GM18868 (cell line): ENCODE data around the gene SCOC.
A peak's percentile ranks its signal among the peaks of the same experiment; 100 is the strongest.

Experiments
- ATAC-seq: cut with Tn5 transposase; IDR thresholded peaks from one replicate; pipeline ENCODE4 v1.9.1; 2021; ENCODE audit warnings: mild to moderate bottlenecking, moderate library complexity; ENCODE audit not compliant: unreplicated experiment

SCOC gene

DNA sequence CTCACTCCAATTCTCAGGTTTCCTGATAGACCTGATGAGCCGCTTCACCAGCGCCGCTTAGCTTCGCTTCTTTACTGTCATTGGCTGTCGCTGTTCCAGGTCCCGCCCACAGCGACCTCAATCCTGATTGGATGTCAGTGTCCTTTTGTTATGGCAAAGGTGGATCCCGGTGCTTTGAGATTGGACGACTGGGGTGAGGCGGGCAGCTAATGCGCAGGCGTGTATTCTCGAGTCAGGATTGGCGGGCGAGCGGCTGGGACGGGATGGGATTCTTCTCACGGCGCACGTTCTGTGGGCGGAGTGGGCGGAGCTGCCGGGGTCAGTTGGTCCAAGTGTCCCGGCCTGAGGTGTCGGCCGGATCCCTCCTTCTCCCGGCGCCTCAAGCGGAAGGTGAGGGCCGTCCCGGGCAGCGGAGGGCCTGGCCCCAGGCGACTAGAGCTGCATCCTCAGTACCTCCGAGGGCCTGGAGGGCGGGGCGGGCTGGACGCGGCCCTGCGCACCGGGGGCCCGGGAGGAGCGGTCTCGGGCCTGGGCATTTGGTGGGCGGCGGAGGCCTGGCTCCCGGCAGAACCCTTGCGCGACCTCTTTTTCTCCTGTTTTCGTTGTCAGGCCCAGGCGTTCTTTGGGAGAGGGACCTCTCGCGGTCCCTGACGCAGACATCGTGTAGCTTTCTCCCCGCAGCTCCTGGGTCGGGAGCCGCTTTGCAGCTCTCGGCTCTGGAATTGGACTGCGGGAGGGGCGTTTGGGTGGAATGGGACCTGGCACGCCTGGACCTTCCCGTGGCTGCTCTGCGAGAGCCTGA is at the start of gene SCOC:
SCOC (plus strand) TSS at position 319 of the 802 bp plus-strand sequence. CDS start 5,525 bp downstream, outside the sequence.
- peak; percentile 89 for ATAC-seq

DNA sequence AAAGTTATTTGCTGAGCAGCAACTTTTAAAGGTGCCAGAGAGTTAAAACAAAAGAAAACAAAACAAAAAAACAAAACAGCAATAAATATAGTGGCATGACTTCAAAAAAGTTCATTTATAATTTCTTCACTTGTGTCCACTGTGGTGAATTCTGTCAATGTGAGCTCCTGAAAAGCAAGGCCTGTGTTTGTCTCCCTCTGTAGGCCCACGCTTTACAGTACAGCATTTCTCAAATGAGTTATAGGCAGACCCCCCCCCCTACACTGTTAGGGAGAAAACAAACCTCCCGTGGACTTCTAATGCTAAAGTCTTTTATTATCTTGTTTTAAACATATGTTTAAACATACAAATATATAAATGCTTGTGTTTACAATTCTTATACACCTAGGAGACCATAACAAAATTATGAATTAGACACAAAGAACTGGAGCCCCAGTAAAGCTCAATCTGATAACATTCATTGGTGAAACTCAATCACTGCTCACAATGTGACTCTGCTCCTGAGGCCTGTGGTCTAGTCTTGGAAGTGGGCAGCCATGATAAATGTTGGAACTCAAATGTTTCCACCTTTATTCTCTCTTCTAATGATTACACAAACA is 47.0 kb upstream of the SCOC start:
- no peak for ATAC-seq

DNA sequence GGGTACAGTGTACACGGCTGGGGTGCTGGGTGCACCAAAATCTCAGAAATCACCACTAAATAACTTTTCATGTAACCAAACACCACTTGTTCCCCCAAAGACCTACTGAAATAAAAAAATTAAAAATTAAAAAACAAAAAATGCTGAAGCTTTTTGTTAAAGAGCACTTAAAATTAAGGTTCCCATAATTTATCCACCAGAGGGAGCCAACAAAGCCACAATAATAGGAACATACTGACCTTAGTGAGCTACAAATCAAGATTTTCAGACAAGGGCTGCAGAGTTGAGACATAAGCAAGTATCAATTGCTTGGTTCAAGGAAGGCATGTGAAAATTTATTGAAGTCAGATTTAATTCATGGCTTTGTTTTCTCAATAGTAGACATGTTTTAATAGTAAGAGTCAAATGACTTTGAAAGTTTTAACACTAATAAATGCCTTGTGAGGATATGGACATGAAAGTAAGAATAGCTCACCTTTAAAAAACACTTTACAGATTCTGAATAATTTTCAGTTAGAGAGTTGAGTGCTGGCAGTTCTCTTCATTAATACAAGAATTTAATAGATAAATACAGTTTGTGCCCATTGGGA is 43.0 kb upstream of the SCOC start:
- ATAC-seq = no peak

DNA sequence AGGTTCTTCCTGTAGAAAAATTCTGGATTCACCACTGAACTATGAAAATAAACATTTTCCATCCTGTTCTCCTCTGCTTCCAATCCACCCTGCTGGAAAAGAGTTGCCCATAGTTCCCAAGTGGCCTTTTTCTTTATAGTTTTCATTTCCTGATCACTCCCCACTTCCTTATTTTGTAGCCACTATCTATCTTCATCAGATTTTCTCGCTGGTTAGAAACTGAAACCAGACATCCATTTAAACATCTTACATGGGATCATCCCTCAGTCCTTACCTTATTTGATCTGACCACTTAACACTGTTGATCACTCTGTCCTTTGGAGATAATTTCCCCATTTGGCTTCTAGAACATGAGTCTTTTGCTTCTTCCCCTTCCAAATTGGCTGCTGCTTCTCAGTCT is 42.2 kb upstream of the SCOC start:
- ATAC-seq = no peak

DNA sequence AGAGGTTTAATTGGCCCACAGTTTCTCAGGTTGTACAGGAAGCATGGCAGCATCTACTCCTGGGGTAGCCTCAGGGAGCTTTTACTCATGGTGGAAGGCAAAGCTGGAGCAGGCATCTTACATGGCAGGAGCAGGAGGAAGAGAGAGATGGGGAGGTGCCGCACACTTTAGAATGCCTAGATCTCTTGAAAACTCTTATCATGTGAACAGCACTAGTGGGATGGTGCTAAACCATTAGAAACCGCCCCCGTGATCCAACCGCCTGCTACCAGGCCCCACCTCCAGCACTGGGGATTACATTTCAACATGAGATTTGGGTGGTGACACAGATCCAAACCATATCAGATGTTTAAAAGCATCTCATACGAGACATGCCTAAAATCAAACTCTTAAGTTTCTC is 41.6 kb upstream of the SCOC start:
- no peak for ATAC-seq

DNA sequence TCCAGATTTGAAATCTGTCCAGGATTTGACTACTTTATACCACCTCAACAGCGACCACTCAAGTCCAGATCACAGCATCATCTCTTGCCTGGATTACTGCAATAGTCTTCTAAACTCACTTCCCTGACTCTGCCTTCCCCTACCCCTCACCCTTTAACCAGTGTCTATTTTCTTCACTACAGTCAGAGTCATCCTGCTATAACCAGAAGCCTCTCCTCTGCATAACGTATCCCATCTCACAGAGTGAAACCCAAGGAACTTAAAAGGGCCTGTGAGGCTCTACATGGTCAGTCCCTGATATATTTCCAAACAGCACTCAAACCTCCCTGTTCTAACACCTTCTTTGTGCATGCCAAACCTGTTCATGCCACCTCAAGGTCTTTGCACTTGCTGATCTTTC is 40.7 kb upstream of the SCOC start:
- ATAC-seq = no peak

DNA sequence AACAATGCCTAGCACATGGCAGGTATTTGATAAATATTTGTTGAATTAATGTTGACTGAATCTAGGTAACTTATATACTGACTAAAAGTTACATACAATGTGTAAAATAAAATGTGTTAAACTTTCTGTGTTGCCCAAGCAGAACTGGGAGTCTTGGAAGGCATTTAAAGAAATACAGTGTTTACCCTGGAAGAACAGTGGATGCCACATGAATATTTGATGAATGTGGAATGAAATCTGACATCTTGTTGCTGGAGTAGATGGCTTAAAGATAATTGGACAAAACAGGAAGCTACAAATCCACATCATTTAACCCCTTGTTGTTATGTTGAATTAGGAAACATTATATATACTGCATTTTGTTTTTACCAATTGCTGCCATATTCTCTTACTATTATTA is 39.9 kb upstream of the SCOC start:
- no peak for ATAC-seq

DNA sequence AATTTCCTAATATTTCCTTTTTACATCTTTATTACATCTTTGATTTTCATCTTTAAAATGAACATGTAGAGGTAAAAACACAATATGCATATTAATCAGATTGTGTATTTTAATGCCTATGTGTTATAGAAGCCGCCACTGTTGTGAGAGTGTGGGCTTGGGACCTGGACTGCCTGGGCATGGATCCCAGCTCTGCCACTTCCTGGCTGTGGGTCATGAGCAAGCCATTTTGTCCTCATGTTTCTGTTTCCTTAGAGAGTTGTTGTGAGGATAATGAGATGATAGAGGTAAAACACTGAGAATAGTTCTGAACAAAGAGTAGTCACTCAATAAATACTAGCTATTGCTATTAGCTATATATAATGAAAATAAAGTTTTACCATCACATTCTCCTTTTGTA is 38.4 kb upstream of the SCOC start:
- no peak for ATAC-seq

DNA sequence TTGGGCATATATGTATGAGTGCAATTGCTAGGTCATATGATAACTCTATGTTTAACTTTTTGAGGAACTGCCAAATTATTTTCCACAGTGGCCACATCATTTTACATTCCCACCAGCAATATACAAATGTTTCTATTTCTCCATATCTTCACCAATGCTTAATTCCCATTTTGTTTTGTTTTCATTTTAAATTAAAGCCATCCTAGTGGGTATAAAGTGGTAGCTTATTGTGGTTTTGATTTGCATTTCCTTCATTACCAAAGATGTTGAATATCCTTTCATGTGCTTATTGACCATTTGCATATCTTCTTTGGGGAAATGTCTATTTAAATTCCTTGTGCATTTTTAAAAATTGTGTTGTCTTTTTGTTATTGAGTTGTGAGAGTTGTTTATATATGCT is 36.7 kb upstream of the SCOC start:
- no peak for ATAC-seq

DNA sequence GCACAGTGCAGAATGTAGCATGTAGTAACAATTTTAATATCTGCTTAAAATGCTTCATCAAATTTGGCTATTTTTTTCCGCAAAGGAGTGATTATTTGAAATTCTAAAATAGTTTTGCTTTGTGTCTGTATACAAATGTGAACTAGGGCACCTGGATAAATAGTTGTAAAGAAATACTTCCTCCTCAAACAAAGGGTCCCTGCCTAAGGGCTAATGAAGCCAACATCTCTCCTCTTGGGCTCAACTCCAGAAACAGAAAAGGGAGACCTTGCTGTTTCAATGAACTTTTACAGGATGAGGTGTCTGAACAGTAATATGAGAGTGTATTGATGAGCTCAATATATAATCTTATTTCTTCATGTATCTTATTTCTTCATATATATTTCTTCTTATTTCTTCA is 30.8 kb upstream of the SCOC start:
- ATAC-seq = no peak

DNA sequence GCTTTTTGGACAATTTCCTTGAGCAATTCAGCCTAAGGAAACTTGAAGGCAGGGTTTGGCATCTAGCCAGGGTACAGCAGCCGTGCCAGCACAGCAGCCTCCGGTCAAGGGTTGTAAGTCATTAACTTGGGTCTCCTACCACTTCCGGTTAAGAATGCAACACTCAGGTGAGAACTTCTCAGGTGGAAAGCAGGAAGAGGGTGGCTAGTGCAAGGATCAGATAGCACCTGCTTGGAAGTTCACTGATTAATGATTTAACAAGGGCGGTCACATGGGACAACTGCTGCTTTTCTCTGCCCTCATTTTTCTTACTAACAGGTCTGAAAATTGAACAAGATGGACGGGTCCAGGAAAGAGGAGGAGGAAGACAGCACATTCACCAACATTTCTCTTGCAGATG is 30.1 kb upstream of the SCOC start:
- ATAC-seq = no peak

DNA sequence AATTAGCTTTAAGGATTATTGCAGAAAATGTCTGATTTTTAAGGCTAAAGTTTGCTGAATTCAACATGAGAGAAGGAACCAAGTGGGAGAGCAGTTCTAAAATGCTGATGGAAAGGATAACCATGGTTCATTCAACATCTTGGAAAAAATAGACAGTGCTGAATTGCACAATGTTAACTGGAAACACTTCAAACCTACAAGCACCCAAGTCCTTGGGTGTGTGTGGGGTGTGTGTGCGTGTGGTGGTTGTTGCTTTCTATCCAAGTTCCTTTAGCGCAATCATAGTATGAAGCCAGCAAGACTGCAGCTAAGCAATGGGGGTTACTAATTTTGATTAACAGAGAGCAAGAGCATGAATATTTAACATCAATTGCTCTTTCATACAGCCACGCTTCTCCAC is 29.3 kb upstream of the SCOC start:
- no peak for ATAC-seq

DNA sequence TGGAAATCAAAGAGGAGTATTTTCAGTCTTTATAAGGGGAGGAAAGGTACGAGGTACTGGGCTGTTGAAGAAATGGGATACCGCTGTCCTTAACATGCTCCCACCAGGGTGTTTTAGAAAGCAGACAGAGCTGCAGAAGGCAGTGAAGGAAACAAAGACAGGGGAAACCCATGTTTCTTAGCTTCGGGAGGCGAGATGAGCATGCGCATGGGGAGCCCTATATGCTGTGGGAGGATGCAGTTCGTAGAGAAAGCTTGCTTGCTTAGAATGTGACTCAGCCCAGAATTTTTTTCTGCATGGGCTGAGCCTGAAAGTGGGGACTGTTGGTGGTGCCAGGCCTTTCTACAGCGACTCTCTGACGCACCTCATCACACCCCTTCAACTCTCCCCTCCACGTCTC is 28.8 kb upstream of the SCOC start:
- no peak for ATAC-seq

DNA sequence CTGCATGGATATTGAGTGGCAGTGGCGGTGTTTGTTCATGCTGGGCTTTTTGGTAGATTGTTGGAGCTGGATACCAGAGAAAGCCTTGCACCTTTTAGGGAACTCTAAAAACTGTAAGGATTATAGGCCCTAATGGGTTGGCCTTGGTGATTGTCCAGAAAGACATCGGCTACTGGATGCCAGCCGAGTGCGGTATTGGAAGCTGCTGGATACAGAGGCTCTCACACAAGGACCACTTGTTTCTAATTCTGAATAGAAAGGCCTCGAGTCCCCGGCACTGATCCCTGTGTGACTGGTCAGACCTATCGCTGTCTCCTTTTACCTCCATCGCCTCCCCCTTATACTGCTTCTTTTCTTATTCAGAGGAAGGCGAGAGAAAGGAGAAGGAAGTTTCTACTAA is 27.3 kb upstream of the SCOC start:
- ATAC-seq = no peak

DNA sequence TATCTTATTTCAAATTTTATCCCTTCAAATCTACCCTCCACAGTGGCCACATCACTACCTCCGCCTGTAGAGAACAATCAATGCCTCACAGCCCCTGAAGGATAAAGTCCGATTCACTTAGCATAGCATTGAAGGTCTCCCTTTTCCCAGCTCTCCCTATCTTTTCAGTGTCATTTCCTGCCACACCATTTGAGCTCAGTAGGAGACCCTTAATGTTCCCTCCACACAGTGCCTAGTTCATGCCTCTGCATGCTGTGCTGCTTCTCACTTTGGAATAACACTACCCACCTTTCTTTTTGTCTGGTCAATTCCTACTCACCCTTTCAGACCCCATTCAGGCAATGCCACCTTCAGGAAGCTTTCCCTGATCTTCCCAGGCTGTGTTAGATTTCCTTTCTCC is 23.6 kb upstream of the SCOC start:
- no peak for ATAC-seq

DNA sequence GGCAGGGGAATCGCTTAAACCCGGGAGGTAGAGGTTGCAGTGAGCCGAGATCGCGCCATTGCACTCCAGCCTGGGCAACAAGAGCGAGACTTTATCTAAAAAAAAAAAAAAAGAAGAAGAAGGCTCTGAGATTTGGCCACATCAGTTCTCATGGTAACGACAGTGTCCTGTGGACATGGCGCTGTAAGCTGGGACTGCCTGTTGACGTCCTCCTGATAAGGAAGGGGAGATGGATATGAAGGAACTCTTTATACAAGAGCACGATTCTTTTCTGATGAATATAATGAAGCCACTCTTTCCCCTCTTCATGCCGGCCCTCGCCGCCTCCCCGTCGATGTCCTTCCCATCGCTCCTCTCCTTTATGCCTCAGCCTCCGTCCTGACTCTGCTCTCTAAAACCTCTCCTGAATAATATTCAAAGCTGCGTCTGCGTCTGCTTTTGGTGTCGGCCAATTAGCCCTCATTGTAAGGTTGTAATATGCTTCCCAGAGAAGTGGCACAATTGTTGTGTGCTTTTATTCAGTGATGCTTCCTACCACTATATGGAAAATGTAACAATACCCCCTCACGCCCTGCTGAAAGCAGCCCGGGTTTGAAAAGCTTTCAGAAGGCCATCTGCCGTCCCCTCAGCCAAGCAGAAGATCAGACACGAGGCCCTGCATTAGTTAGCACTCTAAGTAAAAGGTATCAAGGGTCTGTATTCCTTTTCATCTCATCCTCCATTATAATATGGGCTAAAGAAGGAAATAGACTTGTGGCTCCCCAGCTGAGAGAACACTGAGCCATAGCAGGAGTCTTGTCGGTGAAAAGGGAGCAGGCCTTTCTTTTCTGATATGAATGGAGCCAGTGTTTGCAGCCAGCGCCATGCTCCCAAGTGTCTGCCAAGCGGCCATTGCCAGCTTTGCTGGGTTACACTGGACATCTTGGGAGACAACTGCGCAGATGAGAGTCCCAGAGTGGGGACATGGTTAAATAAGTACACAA is 22.1 kb upstream of the SCOC start:
- no peak for ATAC-seq

DNA sequence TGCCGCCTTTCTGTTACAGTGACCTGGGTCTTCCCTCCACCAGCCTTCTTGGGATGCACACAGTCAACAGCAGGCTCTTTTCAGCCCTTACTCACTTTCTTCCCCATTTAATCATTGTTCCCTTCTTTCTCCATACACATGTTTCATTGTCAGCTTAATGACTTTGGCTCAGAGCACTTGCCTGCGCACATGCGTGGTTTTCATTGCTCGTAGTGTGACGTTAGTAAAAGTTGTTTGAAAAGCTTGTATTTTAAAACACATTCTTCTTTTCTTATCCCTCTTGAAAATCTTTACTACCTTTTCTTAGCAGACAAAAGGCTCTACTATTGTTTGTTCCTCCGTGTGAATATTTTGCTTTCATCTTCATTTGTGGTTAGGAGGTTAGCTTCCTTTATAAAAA is 19.7 kb upstream of the SCOC start:
- ATAC-seq = no peak

DNA sequence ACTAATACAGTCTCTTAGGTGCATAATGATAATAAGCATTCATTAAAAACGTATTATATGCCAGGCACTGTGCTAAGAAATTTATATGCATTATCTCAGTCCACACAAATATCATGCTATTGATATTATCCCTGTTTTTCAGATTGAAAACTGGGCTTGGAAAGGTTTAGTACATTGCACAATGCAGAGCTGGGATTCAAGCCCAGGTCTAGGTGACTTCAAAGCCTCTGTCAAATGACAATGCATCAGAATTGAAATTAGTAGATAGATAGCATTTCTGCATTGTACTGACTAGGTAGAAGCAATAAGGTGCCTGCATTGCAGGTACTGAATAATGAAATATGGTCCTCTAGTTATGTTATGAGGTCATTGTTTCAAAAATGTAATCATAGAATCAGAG is 18.2 kb upstream of the SCOC start:
- no peak for ATAC-seq

DNA sequence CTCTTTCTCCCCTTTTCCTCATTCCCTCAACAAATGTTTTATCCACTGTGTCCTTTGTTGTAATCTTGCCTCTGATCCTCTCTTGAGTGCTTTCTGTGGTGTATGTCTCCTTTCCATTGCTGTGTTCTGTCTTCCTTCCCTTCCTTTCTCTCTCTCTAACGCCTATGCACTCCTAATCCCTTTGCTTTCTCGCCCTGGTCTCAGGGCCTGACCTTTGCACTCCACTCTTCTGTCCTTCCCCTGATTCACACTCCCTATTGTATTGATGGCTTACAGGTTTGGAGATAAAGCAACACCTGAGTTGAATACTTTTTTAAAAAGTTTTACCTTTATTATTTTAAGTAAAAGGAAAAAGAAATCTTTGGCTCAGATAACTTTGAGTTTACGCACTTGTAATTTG is 15.6 kb upstream of the SCOC start:
- no peak for ATAC-seq

DNA sequence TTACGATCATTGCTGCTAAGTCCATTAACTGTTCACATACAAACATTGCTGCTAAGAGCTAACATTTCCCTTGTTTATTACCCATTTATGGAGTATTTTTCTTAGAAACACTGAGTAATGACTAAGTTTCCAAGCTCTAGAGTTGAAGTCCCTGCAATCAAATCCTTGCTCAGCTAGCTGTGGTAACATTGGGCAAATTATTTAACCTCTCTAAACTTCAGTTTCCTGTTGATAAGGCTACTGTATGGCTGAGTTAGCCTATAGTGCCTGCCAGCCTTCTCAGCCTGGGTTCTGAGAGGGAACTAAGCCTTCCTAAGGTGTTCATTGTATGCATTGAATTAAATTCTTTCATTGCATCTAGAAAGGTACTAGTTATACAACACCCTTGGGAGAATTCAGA is 15.2 kb upstream of the SCOC start:
- no peak for ATAC-seq
